Parathyroid adenoma (tissue), 2 donors: ENCODE measurements around the gene CRIM1.

ENCODE experiments used
- H2AFZ ChIP-seq: fragments of 300-600 bp; sonication (generic); one replicate; pipeline ENCODE4 v1.7.0; 2017; ENCODE audit warnings: antibody characterized with exemption, mild to moderate bottlenecking
- H3K27ac ChIP-seq: fragments of 300-600 bp; sonication (generic); one replicate; pipeline ENCODE4 v1.7.0; 2017
- H3K27me3 ChIP-seq: fragments of 300-600 bp; sonication (generic); one replicate; pipeline ENCODE4 v1.7.0; 2017; ENCODE audit warnings: low read length; ENCODE audit not compliant: control insufficient read depth, insufficient read depth
- H3K36me3 ChIP-seq: fragments of 300-600 bp; sonication (generic); one replicate; pipeline ENCODE4 v1.7.0; 2017; ENCODE audit warnings: low read length; ENCODE audit not compliant: control insufficient read depth, insufficient read depth
- H3K4me1 ChIP-seq: fragments of 300-600 bp; sonication (generic); one replicate; pipeline ENCODE4 v1.7.0; 2017; ENCODE audit warnings: control low read depth
- H3K4me2 ChIP-seq: fragments of 300-600 bp; sonication (generic); one replicate; pipeline ENCODE4 v1.7.0; 2017; ENCODE audit warnings: low read length
- H3K4me3 ChIP-seq: fragments of 300-600 bp; sonication (generic); one replicate; pipeline ENCODE4 v1.7.0; 2017; ENCODE audit warnings: low read depth, low read length
- H3K79me2 ChIP-seq: fragments of 300-600 bp; sonication (generic); one replicate; pipeline ENCODE4 v1.7.0; 2017; ENCODE audit warnings: control low read depth
- H3K9ac ChIP-seq: fragments of 300-600 bp; sonication (generic); one replicate; pipeline ENCODE4 v1.7.0; 2017; ENCODE audit warnings: mild to moderate bottlenecking
- H3K9me3 ChIP-seq: fragments of 300-600 bp; sonication (generic); one replicate; pipeline ENCODE4 v1.7.0; 2017; ENCODE audit warnings: low read length; ENCODE audit not compliant: control insufficient read depth
- TF ChIP-seq, protein P1 (sequence below): fragments of 300-600 bp; sonication (generic); IDR thresholded peaks from one replicate; pipeline ENCODE4 v1.7.0; 2017; ENCODE audit warnings: antibody characterized with exemption, mild to moderate bottlenecking
- donor health status: primary hyperparathyroidism.

The CRIM1 gene

GRCh38 chr2:36380624-36381481 lies 25.3 kb downstream of the CRIM1 start:
- no peaks in the 10 kb centered on the region for H3K9me3 ChIP-seq
- peaks cover 24% of the 10 kb centered on the region for H3K79me2 ChIP-seq
- H3K9ac ChIP-seq, result no peak overlapping the region
- H3K4me3 ChIP-seq, result no peak overlapping the region
- no peak overlapping the region for H3K27ac ChIP-seq
- no peak overlapping the region for H3K4me2 ChIP-seq
- peaks cover 6% of the 10 kb centered on the region for H3K4me1 ChIP-seq
- H3K36me3 ChIP-seq, result no peaks in the 10 kb centered on the region
- TF ChIP-seq, protein P1, sequence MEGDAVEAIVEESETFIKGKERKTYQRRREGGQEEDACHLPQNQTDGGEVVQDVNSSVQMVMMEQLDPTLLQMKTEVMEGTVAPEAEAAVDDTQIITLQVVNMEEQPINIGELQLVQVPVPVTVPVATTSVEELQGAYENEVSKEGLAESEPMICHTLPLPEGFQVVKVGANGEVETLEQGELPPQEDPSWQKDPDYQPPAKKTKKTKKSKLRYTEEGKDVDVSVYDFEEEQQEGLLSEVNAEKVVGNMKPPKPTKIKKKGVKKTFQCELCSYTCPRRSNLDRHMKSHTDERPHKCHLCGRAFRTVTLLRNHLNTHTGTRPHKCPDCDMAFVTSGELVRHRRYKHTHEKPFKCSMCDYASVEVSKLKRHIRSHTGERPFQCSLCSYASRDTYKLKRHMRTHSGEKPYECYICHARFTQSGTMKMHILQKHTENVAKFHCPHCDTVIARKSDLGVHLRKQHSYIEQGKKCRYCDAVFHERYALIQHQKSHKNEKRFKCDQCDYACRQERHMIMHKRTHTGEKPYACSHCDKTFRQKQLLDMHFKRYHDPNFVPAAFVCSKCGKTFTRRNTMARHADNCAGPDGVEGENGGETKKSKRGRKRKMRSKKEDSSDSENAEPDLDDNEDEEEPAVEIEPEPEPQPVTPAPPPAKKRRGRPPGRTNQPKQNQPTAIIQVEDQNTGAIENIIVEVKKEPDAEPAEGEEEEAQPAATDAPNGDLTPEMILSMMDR, result no peak
- H2AFZ ChIP-seq, result no peak overlapping the region
- H3K27me3 ChIP-seq, result no peaks in the 10 kb centered on the region

DNA sequence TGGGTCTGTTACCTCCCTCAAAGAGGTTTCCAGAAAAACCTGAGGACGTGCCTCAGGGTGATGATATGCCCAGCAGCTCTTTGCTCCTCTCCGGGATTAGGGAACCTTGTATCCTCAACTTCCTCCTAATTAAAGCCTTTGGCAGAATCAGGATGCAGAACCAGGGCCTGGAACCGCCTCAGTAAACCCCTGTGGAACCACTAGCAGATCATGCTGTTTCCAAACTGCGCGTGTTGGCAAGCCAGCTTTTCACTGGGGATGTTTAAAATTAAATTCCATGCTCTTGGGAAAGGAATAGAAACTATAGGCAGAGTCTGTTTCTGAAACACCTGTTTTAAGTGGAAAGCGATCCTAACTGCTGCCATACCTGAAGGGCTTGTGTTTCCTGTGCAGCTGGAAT lies 26.4 kb downstream of the CRIM1 start:
- TF ChIP-seq, protein P1, result no peak
- H3K4me2 ChIP-seq, result no peak overlapping the region
- no peak overlapping the region for H2AFZ ChIP-seq
- no peak overlapping the region for H3K9ac ChIP-seq
- H3K27ac ChIP-seq, result no peak overlapping the region
- H3K27me3 ChIP-seq, result no peaks in the 10 kb centered on the region
- H3K9me3 ChIP-seq, result no peaks in the 10 kb centered on the region
- H3K4me1 ChIP-seq, result no peaks in the 10 kb centered on the region
- H3K79me2 ChIP-seq, result peaks cover 21% of the 10 kb centered on the region
- no peak overlapping the region for H3K4me3 ChIP-seq
- H3K36me3 ChIP-seq, result no peaks in the 10 kb centered on the region

DNA sequence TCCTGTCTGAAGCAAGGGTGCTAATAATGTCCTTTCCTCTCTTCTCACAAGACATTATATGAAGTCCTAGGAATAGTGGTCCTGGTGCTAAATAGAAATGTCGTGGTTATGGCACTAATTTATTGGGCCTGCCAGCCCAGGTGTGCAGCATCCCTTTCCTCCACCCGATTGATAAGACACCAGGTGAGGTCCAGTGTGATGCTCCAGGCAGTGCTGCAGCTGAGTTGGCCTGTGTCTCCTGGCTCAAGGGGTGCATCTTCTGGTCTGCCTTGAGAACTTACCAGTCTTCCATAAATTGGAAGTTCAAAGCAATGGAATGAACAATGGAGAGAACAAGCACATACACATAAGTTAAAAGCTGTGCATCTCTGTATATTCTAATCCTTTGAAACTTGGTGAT lies 26.9 kb downstream of the CRIM1 start:
- Histone ChIP-seq H3K9ac (no peak overlapping the region), H3K4me2 (no peak overlapping the region), H3K27ac (no peak overlapping the region), H3K9me3 (no peaks in the 10 kb centered on the region), H3K36me3 (no peaks in the 10 kb centered on the region), H3K4me3 (no peak overlapping the region), H3K79me2 (peaks cover 21% of the 10 kb centered on the region), H3K27me3 (no peaks in the 10 kb centered on the region), H2AFZ (no peak overlapping the region), H3K4me1 (no peaks in the 10 kb centered on the region)
- TF ChIP-seq, protein P1, result no peak

GRCh38 chr2:36383726-36384125 lies 28.1 kb downstream of the CRIM1 start:
- peaks cover 11% of the 10 kb centered on the region for H3K4me1 ChIP-seq
- H3K9ac ChIP-seq, result no peak overlapping the region
- H2AFZ ChIP-seq, result no peak overlapping the region
- H3K79me2 ChIP-seq, result peaks cover 21% of the 10 kb centered on the region
- H3K27me3 ChIP-seq, result no peaks in the 10 kb centered on the region
- H3K9me3 ChIP-seq, result no peaks in the 10 kb centered on the region
- H3K4me2 ChIP-seq, result no peak overlapping the region
- TF ChIP-seq, protein P1, result no peak
- no peak overlapping the region for H3K27ac ChIP-seq
- H3K36me3 ChIP-seq, result no peaks in the 10 kb centered on the region
- no peak overlapping the region for H3K4me3 ChIP-seq

DNA sequence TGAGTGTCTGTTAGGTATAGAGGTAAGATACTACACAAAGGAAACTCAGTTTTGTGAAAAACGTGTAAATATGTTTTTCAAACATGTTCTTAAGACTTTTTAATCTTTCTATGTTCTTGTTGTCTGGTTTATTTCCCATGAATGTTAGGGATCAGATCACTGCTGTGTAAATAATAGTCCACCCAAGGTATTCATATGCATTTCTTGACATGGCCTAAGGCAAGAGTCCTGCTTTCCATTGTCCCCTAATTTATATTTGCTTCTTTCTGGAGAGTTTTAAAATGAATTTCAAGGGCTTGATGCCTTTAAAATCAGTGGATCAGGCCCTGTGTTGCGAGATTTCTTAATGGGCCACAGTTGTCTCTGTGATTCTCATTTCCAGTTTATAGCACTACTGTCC lies 28.9 kb downstream of the CRIM1 start:
- H3K27me3 ChIP-seq, result no peaks in the 10 kb centered on the region
- no peak overlapping the region for H3K9ac ChIP-seq
- H3K36me3 ChIP-seq, result no peaks in the 10 kb centered on the region
- no peak overlapping the region for H3K4me2 ChIP-seq
- H3K4me1 ChIP-seq, result peaks cover 18% of the 10 kb centered on the region
- TF ChIP-seq, protein P1, result no peak
- H3K4me3 ChIP-seq, result no peak overlapping the region
- no peaks in the 10 kb centered on the region for H3K9me3 ChIP-seq
- peaks cover 21% of the 10 kb centered on the region for H3K79me2 ChIP-seq
- no peak overlapping the region for H3K27ac ChIP-seq
- no peak overlapping the region for H2AFZ ChIP-seq
